SK-N-SH treated with all-trans-retinoic acid at 6 μM for 48 hours (cell line): ENCODE results near the gene CAGE1.

Experiments
- ATAC-seq: fragments of 200-7000 bp; cut with Tn5 transposase; 3 replicates; pipeline ENCODE4 v1.9.1; 2020; ENCODE audit warnings: mild to moderate bottlenecking, moderate library complexity
- ARNTL ChIP-seq: fragments of 450-650 bp; formaldehyde crosslinking; IDR thresholded peaks from 2 replicates; pipeline ENCODE4 v1.5.0; 2020; ENCODE audit warnings: low read depth, mild to moderate bottlenecking, moderate library complexity, borderline replicate concordance
- BACH2 ChIP-seq: fragments of 250-450 bp; sonication (Bioruptor Pico); IDR thresholded peaks from 2 replicates; pipeline ENCODE4 v1.9.0; 2021; ENCODE audit warnings: mild to moderate bottlenecking, borderline replicate concordance
- CREB5 ChIP-seq: fragments of 250-450 bp; sonication (Bioruptor Pico); IDR thresholded peaks from 2 replicates; pipeline ENCODE4 v1.5.1; 2020; ENCODE audit warnings: low read depth, mild to moderate bottlenecking, moderate library complexity
- CSDC2 ChIP-seq: fragments of 250-450 bp; sonication (Bioruptor Pico); IDR thresholded peaks from 2 replicates; pipeline ENCODE4 v1.5.0; 2020; ENCODE audit warnings: mild to moderate bottlenecking, moderate library complexity
- CSRNP3 ChIP-seq: fragments of 250-450 bp; sonication (Bioruptor Pico); IDR thresholded peaks from 2 replicates; pipeline ENCODE4 v1.5.1; 2021; ENCODE audit warnings: mild to moderate bottlenecking, moderate library complexity
- ESRRG ChIP-seq: fragments of 250-450 bp; sonication (Bioruptor Pico); IDR thresholded peaks from 2 replicates; pipeline ENCODE4 v1.6.1; 2021; ENCODE audit warnings: mild to moderate bottlenecking
- GLIS3 ChIP-seq: fragments of 250-450 bp; sonication (Bioruptor Pico); IDR thresholded peaks from 2 replicates; pipeline ENCODE4 v1.5.0; 2020; ENCODE audit warnings: mild to moderate bottlenecking, moderate library complexity
- ISL1 ChIP-seq: fragments of 250-450 bp; sonication (Bioruptor Pico); IDR thresholded peaks from 2 replicates; pipeline ENCODE4 v2.1.2; 2022; ENCODE audit warnings: mild to moderate bottlenecking, moderate library complexity
- OSR1 ChIP-seq: fragments of 250-450 bp; sonication (Bioruptor Pico); IDR thresholded peaks from 2 replicates; pipeline ENCODE4 v1.8.0; 2022; ENCODE audit warnings: moderate library complexity, mild to moderate bottlenecking, inconsistent platforms
- RARB ChIP-seq: fragments of 250-450 bp; sonication (Bioruptor Pico); IDR thresholded peaks from 2 replicates; pipeline ENCODE4 v1.8.0; 2021; ENCODE audit warnings: mild to moderate bottlenecking, moderate library complexity
- SNAI2 ChIP-seq: fragments of 250-450 bp; sonication (Bioruptor Pico); IDR thresholded peaks from 2 replicates; pipeline ENCODE4 v1.5.0; 2020; ENCODE audit warnings: mild to moderate bottlenecking, moderate library complexity
- TCF4 ChIP-seq: fragments of 250-450 bp; sonication (Bioruptor Pico); IDR thresholded peaks from 2 replicates; pipeline ENCODE4 v1.8.0; 2021; ENCODE audit warnings: mild to moderate bottlenecking, moderate library complexity, borderline replicate concordance
- TOX ChIP-seq: fragments of 250-450 bp; sonication (Bioruptor Pico); IDR thresholded peaks from 2 replicates; pipeline ENCODE4 v1.8.0; 2021; ENCODE audit warnings: mild to moderate bottlenecking, moderate library complexity, borderline replicate concordance
- TSHZ2 ChIP-seq: fragments of 250-450 bp; sonication (Bioruptor Pico); IDR thresholded peaks from 2 replicates; pipeline ENCODE4 v1.5.0; 2020; ENCODE audit warnings: mild to moderate bottlenecking, moderate library complexity
- ZFP3 ChIP-seq: fragments of 250-450 bp; sonication (Bioruptor Pico); IDR thresholded peaks from 2 replicates; pipeline ENCODE4 v1.5.0; 2020; ENCODE audit warnings: mild to moderate bottlenecking, moderate library complexity
- ZFP30 ChIP-seq: fragments of 450-650 bp; formaldehyde crosslinking; IDR thresholded peaks from 2 replicates; pipeline ENCODE4 v1.5.0; 2022; ENCODE audit warnings: mild to moderate bottlenecking, moderate library complexity
- ZNF565 ChIP-seq: fragments of 450-650 bp; formaldehyde crosslinking; conservative IDR thresholded peaks from 2 replicates; pipeline ENCODE4 v1.5.0; 2020; ENCODE audit warnings: low read depth, mild to moderate bottlenecking, moderate library complexity
- ZNF70 ChIP-seq: fragments of 450-650 bp; formaldehyde crosslinking; IDR thresholded peaks from 2 replicates; pipeline ENCODE4 v1.5.0; 2020; ENCODE audit warnings: mild to moderate bottlenecking, moderate library complexity
- ZNF8 ChIP-seq: fragments of 450-650 bp; formaldehyde crosslinking; IDR thresholded peaks from 2 replicates; pipeline ENCODE4 v1.5.0; 2020; ENCODE audit warnings: mild to moderate bottlenecking, moderate library complexity
- TF ChIP-seq, protein P1 (sequence below): fragments of 250-450 bp; sonication (Bioruptor Pico); IDR thresholded peaks from 2 replicates; pipeline ENCODE4 v1.8.0; 2021; ENCODE audit warnings: low read depth, mild to moderate bottlenecking, moderate library complexity, borderline replicate concordance

CAGE1 gene

DNA sequence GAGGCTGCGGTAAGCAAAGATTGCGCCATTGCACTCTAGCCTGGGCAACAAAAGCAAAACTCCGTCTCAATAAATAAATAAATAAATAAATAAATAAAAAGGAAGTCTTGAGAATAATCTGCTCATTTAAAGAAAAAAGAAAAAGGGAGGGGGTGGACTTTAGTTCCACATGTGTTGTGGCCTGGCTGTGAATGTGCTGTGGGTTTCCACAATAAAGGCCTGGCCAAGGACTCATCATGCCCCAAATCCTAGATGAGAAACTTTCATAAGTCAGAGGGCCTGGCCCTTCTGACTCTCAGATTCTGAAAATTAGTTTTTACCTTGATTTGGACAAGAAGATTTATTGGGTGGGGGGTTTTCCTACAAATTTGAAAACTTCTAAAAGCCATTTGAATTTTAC lies 48.5 kb upstream of the CAGE1 start:
- no peak for ATAC-seq
- no peak for TF ChIP-seq RARB (CRISPR knock-in tag)
- no peak for TF ChIP-seq TSHZ2 (CRISPR knock-in tag)
- TF ChIP-seq ARNTL = no peak
- TF ChIP-seq ZNF8 (CRISPR knock-in tag) = no peak
- no peak for TF ChIP-seq CSDC2 (CRISPR knock-in tag)
- TF ChIP-seq, protein P1, sequence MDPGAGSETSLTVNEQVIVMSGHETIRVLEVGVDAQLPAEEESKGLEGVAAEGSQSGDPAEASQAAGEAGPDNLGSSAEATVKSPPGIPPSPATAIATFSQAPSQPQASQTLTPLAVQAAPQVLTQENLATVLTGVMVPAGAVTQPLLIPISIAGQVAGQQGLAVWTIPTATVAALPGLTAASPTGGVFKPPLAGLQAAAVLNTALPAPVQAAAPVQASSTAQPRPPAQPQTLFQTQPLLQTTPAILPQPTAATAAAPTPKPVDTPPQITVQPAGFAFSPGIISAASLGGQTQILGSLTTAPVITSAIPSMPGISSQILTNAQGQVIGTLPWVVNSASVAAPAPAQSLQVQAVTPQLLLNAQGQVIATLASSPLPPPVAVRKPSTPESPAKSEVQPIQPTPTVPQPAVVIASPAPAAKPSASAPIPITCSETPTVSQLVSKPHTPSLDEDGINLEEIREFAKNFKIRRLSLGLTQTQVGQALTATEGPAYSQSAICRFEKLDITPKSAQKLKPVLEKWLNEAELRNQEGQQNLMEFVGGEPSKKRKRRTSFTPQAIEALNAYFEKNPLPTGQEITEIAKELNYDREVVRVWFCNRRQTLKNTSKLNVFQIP (CRISPR knock-in tag) = no peak

- TF ChIP-seq ZNF565 (CRISPR knock-in tag) = no peak
- no peak for TF ChIP-seq TOX
- TF ChIP-seq ESRRG (CRISPR knock-in tag) = no peak
- no peak for TF ChIP-seq CREB5 (CRISPR knock-in tag)
- TF ChIP-seq TSHZ2 (CRISPR knock-in tag) = no peak
- TF ChIP-seq ZFP3 (CRISPR knock-in tag) = no peak
- TF ChIP-seq TCF4 = no peak
- TF ChIP-seq RARB (CRISPR knock-in tag) = no peak
- no peak for TF ChIP-seq OSR1 (CRISPR knock-in tag)
- no peak for TF ChIP-seq BACH2 (CRISPR knock-in tag)
- no peak for TF ChIP-seq ARNTL
- TF ChIP-seq ISL1 (CRISPR knock-in tag) = no peak
- TF ChIP-seq SNAI2 (CRISPR knock-in tag) = no peak
- no peak for TF ChIP-seq CSRNP3
- no peak for TF ChIP-seq ZFP30
- no peak for TF ChIP-seq ZNF70 (CRISPR knock-in tag)
- no peak for TF ChIP-seq GLIS3 (CRISPR knock-in tag)
- ATAC-seq = no peak
These were observed 45.1 kb upstream of the CAGE1 start for GRCh38 chr6:7434672-7435071.

GRCh38 chr6:7433121-7433617 lies 43.6 kb upstream of the CAGE1 start:
- ATAC-seq = no peak
- no peak for TF ChIP-seq GLIS3 (CRISPR knock-in tag)
- no peak for TF ChIP-seq ARNTL
- TF ChIP-seq, protein P1 (CRISPR knock-in tag) = no peak
